SKM-1 treated with dmso at 0.1 percent for 144 hours (cell line): Measurements from ENCODE around the gene DEK.
"Not testable (repeated sequence)": the region's sequence is repeated elsewhere in the genome, so short reads cannot be mapped to it uniquely, and the experiment has no call there.

Experiments used
- DNase-seq: peaks from one replicate; lab custom pipeline; 2025; ENCODE audit not compliant: unreplicated experiment; lab: John Stamatoyannopoulos, UW

Gene DEK

DNA sequence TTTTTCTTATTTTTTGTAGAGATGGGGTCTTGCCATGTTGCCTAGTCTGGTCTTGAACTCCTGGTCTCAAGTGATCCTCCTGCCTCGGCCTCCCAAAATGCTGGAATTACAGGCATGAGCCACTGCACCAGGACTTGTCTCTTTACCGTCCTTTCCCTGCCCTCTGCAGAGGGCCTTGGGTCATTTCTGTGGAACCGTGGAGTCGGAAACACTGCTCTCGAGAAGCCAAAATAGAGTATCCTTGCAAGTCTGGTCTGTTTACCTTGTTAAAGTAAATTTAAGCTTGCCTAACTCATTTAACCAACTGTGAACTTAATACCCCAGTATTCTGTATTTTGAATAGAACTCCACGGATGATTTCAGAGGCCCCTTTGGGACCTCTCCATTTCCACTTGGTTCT, 57.7 kb downstream of the DEK start:
- DNase-seq, result no peak

DNA sequence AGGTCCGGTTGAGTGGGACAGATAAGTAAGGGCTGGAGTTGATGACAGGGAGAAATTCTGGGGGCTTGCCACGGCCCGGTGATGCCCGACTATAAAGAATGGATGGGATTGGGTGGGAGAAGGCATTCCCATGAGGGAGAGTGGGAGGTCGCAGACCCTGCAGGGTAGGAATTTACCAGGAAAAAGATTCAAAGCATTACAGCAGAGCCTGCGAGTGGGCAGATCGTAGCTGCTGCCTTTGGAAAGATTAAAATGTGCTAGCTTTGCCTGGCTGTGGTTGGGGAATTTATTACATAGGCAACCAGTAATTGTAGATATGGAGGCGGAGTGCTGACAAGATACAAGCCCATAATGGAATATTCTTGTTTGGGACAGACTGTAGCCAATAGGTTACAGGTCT, 59.6 kb downstream of the DEK start:
- DNase-seq, result no peak

DNA sequence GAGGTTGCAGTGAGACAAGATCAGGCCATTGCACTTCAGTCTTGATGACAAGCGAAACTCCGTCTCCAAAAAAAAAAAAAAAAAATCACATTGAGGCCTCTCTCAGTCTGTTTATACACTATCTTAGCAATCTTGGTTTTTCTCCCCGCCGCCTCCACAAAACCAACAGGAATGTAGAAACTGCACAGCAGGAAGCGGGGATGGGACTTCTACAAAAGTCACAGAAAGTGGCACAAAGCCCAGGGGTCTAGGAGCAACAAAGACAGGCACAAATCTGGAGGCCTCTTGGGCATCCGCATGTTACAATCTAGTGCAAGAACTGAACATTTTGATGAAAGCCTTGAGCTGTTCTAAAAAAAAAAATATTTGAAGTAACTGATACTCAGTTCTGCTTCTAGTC, 60.5 kb downstream of the DEK start:
- no peak for DNase-seq

DNA sequence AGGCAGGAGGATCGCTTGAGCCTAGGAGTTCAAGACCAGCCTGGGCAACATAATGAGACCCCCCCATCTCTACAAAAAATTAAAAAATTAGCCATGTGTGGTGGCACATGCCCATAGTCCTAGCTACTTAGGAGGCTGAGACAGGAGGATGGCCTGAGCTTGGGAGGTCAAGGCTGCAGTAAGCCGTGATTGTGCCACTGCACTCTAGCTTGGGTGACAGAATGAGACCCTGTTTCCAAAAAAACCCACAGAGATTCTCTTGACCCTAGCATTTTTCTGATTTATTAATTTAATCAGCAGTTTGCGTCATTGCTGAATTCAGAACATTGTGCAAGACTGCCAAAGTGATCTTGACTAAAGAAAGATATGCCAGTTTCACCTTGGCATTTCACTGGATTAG, 72.3 kb downstream of the DEK start:
- no peak for DNase-seq

DNA sequence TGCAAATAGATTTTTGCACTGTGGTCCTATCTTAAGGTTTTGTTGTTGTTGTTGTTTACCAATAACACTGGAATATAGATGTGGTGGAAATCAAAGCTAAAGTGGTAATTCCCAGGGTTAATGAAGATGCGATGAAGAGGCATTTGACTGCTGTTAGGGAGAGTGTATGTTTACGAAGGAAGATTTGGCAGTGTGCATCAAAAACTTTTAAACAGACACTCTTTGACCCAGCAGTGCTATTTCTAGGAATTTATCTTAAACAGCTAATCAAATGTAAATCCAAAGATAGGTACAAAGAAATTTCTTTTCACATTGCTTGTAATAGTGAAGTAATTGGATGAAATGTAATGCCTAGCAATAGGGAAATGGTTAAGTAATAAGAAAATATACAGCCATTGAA, 75.1 kb downstream of the DEK start:
- no peak for DNase-seq

DNA sequence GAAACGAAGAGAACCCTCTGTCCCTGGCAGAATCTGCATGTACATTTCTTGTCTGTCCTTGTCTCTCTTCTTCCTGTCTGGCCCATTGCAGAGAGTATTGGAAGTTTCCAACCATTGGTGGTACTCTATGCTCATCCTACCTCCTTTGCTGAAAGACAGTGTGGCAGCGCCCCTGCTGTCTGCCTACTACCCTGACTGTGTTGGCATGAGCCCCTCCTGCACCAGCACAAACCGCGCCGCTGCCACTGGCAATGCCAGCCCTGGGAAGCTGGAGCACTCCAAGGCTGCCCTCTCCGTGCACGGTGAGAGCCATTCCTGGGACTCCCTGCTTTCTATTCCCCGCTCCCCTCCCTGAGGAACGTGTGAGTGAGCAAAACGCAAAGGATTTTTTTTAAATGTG, 76.6 kb downstream of the DEK start:
- DNase-seq, result no peak

DNA sequence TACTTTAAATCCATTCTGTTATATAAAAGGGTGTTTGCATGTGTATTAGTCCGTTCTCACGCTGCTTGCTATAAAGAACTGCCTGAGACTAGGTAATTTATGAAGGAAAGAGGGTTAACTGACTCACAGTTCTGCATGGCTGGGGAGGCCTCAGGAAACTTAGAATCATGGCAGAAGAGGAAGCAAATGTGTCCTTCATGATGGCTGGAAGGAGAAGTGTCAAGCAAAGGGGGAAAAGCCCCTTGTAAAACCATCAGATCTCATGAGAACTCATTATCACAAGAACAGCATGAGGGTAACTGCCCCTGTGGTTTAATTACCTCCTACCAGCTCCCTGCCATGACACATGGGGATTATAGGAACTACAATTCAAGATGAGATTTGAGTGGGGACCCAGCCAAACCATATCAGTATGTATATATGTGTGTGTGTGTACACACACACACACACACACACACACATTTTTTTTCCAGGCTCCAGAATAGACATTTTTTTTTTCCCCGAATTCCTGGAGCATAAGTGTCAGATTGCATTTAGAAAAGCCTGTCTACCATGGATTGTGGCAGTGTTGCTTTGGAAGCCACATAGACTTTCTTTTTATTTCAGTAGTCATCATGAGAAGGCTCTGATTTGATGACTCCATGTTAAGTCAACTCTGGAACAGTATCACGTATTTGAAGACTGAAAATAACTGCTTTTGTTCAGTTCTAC, 77.6 kb downstream of the DEK start:
- no peak for DNase-seq

DNA sequence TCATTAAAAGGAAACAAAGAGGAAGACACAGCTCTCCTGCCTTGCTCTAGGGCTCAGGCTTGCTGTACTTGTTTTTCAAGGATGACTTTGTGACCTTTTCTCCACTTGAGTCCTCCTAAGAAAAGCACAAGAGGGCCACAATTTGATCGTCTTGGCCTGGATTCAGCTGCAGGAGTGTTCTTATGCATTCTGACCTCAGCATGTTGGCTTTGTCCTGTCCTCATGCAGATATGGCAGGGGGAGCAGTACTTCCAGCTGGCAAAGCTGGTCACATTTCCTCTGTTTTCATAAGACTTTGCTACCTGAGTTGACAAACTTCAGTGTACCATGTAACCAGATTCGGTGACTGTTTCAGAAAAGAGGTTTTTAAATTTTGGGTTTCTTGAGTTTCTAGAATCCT, 78.3 kb downstream of the DEK start:
- no peak for DNase-seq

DNA sequence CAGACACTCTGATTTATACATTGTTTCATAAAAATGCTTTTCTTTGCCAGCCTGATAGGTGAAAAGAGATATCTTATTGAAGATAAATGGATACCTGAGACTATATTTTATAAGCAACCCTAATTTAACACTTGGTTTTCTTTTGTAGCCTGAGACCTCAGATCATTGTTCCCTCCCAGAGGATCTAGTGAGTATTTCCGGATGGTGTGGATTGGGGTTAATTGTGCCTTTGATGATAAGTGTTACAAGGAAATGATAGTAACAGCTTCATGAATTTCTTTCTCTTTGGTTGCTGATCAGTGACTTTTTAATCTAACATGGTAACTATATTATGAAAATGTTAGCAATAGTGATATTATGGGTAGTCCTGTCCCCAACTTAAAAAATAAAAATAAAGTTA, 78.7 kb downstream of the DEK start:
- no peak for DNase-seq

DNA sequence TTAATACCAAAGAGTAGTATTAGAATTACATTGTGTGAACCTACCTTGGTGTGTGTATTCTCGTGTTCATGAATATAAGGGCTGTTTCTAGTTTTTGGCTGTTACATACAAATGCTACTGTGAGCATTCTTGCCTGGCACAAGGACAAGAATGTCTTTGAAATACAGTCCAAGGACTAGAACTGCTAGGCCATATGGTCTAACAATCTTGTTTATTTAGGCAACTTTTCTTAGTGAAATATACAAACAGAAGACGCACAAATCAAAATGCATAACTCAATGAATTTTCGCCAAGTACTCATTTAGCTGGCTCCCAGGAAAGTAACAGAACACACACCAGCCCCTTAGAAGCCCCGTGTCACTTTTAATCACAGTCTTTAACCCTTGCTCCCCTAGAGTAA, 80.6 kb downstream of the DEK start:
- DNase-seq, result no peak

DNA sequence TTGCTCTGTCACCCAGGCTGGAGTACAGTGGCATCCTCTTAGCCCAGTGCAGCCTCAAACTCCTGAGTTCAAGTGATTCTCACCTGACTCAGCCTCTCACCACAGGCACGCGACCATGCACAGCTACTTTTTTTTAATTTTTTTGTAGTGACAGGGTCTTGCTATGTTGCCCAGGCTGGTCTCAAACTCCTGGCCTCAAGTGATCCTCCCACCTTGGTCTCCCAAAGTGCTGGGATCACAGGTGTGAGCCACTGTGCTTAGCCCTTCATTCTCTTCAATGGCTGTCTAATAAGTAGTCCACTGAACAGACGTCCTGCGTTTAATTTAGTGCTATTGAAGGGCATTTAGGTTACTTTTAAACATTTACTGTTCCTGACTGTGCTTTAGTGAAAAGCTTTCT, 81.8 kb downstream of the DEK start:
- no peak for DNase-seq

DNA sequence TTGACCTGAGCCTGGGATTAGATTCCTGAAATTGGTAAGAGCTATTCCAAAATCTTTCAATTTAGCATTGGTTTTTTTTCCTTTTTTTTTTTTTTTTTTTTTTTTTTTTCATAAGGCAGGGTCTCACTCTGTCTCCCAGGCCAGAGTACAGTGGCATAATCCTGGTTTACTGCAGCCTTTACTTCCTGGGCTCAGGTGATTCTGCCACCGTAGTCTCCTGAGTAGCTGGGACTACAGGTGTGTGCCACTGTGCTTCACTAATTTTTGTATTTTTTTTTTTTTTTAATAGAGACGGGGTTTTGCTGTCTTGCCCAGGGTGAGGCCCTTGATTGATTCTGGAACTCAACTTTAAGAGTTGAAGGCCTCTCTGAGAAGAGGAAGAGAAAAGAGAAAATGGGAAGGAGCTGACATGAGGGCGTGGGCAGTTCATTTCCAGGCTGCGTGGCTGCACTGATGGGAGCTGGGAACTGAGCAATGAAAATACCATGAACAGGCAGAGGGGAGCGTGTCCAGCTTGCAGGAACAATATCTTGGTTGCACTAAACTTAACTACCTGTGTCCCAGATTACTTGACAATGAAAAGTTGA, 84.5 kb downstream of the DEK start:
- DNase-seq, result peak; percentile 20

DNA sequence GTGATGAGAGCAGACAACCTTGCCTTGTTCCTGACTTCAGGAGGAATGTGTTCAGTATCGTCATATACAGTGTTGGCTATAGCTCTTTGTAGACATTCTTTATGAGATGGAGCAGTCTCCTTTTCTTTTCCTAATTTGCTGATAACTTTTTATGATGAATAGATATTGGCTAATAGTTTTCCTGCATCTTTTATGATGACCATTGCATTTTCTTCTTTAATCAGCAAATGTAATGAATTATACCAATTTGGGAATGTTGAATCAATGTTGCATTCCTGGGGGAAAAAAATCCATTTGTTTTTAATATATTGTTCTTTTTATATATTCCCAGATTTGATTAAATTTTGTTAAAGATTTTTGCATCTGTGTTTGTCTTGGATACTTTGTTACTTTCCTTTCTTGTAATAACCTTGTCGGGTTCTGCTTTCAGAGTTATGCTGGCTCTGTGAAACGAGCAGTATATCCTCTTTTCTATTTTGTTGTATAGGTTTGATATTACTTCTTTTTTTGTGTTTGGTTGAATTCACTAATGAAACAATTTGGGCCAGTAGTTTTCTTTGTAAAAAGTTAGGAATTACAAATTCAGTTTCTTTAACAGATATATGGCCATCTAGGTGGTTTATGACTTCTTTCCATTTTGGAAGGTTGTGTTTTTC, 85.2 kb downstream of the DEK start:
- no peak for DNase-seq

DNA sequence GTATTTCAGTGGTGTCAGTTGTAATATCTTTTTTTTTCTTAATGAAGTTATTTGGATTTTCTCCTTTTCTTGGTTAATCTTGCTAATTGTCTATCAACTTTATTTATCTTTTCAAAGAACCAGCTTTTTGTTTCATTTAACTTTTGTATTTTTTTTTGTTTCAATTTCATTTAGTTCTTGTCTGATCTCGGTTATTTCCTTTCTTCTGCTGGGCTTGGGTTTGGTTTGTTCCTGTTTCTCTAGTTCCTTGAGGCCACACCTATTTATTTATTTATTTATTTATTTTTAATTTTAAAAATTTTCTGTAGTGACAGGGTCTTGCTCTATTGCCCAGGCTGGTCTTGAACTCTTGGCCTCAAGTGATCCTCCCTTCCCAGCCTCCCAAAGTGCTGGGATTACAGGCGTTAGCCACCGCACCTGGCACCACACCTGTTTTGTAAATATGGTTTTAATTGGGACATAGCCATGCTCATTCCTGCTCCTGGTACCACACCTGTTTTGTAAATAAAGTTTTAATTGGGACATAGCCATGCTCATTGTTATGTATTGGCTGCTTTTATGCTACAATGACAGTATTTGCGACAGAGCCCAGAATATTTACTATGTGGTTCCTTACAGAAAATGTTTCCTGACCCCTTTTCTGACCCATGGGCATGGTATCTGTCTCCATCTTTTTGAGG, 86.9 kb downstream of the DEK start:
- DNase-seq, result no peak

DNA sequence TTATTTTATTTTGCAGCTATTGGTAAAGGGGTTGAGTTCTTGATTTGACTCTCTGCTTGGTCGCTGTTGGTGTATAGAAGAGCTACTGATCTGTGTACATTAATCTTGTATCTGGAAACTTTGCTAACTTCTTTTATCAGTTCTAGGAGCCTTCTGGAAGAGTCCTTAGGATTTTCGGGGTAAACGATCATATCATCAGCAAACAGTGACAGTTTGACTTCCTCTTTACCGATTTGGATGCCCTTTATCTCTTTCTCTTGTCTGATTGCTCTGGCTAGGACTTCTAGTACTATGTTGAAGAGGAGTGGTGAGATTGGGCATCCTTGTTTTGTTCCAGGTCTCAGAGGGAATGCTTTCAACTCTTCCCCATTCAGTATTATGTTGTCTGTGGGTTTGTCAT, 88.1 kb downstream of the DEK start:
- not testable (repeated sequence) for DNase-seq
